Left renal cortex interstitium (tissue), 4 donors: Measurements from ENCODE around the gene GPR156. TPM values are rescaled to one million over a fixed set of nuclear protein-coding genes. Genes with fewer than 3 reads are reported as not detected.
"Not testable (repeated sequence)": the region's sequence is repeated elsewhere in the genome, so short reads cannot be mapped to it uniquely, and the experiment has no call there.

ENCODE experiments used
- DNase-seq, 4 donors: peaks; one replicate each; pipeline ENCODE4 v3.0.0-alpha.2; 2013; ENCODE audit warnings: low read depth in 4 of 4, low spot score in 2 of 4, missing footprints in 1 of 4
- polyA plus RNA-seq, 4 donors: library from polyadenylated mRNA; unstranded; fragments of 120-200 nt; gene quantifications; one replicate each; pipeline ENCODE4 v1.2.1, GENCODE V29; 2013; ENCODE audit not compliant: insufficient read length in 4 of 4

The GPR156 gene
- polyA plus RNA-seq, 4 donors: 2.6 to 3.1 (median 2.7) TPM

DNA sequence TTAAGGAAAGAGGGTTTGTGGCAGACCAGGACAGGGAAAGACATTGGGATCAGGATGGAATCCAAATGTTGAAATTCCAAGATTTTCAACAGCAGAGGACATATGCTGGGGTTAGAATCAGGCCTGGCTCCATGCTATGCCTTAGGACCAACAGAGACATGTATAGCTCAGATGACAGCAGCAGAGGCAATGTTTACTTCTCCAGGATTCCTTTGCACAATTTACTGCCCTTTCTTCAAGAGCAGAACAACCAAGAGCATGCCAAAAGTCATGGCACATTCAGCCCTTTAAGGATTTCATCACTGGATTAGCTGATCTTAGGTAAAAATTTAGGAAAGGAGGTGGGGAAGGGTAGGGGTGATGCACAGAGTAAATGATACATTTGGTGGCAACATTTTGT lies 121.2 kb downstream of the GPR156 start:
- no peak for DNase-seq

GRCh38 chr3:120163026-120163425 lies 122.0 kb downstream of the GPR156 start:
- no peak for DNase-seq

DNA sequence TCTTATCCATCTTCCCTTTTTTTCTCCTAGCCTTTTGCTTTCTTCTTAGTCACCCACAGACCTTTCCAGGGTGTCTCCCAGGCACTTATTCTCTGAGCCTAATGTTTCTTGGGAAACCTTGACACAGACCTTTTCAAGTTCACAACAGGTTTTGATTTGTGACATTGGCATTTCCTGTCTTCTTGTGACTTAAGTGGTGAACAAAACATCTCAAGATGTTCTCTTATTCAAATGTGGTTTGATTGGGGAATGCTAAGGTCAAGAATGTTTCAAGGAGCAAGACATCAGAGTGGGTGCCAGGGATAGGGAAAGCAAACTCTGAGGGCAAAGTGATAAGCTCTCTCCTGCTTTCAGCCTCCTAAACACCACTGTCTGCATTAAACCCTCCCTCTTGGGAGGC lies 122.6 kb downstream of the GPR156 start:
- DNase-seq: no peak

DNA sequence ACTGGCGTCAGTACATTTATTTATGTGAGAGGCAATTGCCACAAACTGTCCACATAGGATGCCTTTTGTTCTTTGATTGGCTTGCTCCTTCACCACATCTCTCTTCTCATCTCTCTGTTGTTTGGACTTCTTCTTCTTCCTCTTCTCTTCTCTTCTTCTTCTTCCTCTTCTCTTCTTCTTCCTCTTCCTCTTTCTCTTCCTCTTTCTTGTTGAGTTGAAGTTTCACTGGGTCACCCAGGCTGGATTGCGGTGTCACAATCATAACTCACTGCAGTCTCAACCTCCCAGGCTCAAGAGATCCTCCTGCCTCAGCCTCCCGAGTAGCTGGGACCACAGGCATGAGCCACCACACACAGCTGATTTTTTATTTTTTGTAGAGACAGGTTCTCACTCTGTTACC lies 123.1 kb downstream of the GPR156 start:
- no peak for DNase-seq

DNA sequence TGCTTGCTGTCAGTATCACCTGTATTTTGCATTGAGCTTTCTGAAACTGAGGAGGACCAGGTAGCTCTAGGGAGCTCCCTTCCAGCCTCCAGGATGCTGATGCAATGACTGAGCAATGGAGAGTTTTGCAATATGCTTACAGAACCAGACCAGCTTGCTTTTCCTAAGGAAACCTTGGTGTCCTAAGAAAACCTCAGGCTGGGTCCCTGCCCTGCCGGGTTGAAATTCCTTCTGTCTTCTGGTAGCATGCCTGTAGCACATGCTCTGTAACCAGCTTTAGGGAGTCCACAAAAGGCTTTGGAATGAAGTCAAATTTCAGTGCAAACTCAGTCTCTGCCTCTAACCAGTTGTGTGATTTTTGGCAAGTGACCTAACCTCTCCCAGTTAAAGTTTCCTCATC lies 125.0 kb downstream of the GPR156 start:
- no peak for DNase-seq

- no peak for DNase-seq
These were observed 127.3 kb downstream of the GPR156 start for GRCh38 chr3:120157681-120158080.

DNA sequence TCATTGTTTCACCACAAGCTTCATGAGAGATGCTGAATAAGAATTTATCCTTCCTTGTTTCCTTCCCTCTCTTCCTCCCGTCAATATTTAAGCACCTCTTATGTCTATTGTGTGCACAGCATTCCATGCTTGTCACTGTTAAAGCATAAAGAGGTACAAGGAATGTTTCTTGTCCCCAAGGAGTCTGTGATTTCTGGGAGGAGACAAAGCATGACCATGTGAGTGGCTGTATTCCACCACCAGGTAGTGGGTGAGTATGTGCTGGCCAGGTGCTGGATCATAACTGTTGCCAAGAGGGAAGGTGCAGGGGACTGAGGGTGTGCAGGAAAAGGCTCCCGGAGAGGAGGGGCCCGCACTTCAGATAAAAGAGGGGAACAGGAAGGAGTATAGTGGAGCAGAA lies 127.9 kb downstream of the GPR156 start:
- DNase-seq: no peak

DNA sequence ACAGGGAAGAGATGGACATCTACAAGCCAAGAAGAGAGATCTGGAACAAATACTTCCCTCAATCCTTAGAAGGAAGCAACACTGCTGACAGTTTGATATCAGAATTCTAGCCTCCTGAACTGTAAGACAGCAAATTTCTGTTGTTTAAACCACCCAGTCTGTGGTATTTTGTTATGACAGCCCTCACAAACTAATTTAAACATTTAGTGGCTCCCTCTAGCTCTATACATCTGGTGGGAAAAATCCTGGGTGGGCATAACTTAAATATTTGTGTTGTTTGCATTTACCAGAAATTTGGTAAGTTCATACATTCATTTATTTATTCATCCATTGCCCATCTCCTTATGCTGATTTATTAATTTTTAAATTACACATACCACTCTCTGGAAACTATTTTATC lies 128.3 kb downstream of the GPR156 start:
- no peak for DNase-seq

GRCh38 chr3:120155694-120156093 lies 129.3 kb downstream of the GPR156 start:
- DNase-seq: not testable (repeated sequence)

DNA sequence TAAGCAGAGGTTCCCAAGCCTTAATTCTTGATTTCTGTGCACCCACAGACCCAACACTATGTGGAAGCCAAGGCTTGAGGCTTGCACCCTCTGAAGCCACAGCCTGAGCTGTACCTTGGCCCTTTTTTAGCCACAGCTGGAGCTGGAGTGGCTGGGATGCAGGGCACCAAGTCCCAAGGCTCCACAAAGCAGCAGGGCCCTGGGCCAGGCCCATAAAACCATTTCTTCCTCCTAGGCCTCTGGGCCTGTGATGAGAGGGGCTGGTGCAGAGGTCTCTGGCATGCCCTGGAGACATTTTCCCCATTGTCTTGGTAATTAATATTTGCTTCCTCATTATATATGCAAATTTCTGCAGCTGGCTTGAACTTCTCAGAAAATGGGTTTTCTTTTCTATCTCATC lies 129.9 kb downstream of the GPR156 start:
- no peak for DNase-seq

DNA sequence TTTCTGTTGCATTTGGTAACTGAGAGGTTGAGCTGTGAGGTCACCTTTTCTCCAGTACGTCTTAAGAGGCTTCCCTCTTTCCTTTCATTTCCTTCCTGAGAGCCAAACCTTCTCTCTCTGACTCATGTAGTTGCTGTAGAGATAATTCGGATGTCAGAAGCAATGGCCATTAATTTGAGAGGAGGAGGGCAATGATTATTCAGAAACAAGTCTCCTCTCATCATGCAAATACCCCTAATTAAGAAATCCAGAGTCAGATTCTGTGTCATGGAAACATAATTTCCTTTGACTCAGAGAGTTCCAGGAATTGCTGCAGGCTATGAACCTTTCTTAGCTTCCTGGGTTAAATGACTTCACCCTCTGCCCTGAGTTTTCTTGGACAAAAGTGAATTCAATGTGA lies 131.7 kb downstream of the GPR156 start:
- no peak for DNase-seq

GRCh38 chr3:120151791-120152190 lies 133.2 kb downstream of the GPR156 start:
- DNase-seq: no peak

DNA sequence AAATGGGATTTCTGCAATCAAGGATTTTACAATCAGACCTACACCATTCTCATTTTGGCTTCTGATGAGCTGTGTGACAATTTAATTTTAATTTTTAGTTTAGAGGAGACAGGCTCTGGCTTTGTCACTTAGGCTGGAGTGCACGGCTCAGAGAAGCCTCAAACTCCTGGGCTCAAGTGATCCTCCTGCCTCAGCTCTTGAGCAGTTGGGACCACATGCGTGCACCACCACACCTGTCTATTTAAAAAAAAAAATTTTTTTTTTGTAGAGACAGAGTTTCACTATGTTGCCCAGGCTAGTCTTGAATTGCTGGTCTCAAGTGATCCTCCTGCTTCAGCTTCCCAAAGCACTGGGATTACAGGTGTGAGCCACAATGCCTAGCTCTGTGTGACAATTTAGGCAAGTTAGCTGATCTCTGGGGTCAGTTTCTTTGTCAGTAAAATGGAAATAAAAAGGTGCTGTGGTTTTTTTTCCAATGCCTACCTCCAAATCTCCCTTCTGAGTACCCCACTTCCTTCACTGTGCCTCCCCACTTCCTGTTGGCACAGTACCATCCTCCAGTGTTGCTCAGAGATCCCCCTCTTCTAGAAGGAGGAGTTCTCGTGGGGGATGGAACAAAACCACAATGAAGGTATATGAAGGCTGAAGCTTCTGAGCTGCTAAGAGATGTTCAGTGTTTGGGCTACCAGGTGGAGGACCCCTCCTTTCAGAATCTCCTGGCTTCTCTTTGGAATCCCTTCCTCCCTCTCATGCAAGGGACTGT lies 136.7 kb downstream of the GPR156 start:
- DNase-seq: no peak

DNA sequence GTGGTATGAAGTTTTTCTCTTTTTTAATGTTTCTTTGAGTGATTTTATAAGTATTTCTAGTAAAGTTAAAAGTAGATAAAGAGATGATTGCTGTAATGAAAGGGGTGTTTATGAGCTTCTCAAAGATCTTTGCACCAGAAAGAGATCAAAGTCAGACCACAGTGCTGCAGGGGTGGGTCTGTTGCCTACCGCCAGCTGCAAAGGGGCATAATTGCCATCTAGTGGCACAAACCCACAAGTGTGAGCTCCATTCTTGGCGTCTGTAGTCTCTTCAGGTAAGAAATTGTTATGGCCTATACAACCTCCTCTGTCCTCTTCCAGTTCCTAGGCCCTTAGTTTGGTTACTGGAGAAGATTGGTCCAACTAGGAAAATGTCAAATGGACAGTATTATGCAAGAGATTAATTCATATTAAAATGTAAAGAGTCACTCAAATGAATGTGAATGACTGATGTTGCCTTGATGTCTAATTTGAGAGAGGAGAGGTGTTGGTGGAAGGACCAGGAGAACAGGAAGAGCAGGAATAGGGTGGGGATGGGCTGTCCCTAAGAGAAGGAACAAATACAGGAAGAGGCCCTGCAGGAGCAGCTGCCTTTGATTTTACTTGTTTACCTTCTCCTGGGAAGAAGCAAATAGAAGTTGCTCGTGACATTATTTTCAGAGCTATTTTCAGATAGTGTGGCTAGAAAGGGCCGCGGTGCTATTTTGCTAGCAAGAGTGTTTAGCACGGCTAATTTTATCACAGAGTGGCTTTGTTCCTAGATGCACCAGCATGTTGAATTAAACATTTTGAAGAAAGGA lies 137.8 kb downstream of the GPR156 start:
- DNase-seq: no peak

DNA sequence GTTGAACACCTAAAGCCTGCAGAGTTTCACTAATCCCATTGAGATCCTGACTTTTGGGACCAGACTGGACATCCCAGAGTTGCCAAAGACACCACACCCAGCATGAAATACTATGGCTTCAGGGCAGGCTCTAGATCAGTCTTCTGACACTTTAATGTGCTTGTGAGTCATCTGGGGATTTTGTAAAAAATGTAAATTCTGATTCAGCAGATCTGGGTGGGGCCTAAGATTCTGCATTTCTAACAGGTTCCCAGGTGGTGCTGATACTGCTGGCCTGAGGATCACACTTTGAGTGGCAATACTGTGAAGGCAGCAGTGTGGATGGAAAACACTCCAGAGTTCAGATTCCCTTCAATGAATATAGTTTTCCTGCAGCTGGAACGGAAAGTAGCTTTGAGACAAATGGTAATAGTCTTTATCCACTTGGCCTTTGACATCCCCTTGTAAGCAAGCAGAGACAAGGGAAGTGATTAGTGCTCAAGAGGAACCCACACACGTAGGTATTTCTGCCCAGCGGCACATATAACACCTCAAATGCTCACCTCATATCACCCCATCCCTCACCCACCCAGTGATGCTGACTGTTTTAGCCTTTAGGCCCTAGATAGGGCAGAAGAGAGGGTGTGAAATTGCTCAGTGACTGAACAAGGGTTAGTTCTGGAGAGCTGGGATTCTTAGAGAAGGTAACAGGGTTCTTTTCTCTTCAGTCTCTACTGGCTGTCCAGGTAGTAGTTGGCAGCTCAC lies 139.3 kb downstream of the GPR156 start:
- DNase-seq: no peak

DNA sequence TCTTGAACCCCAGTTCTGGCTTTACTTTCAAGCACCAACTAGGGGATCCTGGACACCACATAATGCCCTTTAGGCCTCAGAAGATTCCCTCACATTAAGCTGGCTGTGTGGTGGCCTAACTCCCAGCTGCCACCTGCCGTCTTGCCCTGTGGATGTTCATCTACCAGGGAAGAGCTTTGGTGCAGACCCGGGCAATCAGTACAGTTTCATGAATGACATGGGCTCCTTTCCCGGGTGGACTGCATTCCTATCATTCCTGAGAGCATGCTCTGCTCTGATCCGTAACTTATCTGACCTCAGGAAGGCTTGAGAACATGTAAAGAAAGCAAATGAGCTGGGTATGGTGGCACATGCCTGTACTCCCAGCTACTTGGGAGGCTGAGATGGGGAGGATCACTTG lies 140.8 kb downstream of the GPR156 start:
- DNase-seq: peak in 1 of 4 donors; percentile 9

DNA sequence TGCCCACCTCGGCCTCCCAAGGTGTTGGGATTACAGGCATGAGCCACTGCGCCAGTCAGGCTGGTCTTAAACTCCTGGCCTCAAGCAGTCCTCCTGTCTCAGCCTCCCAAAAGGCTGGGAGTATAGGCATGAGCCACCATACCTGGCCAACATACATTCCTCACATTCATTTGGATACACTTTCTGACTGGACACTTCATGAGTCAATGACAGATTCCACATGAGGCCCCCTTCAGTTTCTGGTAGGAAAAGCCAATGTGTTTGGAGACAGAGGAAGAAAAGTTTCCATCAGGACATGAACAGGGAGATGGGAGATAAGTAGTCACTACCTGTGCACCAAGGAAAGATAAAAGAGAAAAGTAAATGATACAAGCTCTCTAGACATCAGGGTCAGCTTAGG lies 141.3 kb downstream of the GPR156 start:
- no peak for DNase-seq

DNA sequence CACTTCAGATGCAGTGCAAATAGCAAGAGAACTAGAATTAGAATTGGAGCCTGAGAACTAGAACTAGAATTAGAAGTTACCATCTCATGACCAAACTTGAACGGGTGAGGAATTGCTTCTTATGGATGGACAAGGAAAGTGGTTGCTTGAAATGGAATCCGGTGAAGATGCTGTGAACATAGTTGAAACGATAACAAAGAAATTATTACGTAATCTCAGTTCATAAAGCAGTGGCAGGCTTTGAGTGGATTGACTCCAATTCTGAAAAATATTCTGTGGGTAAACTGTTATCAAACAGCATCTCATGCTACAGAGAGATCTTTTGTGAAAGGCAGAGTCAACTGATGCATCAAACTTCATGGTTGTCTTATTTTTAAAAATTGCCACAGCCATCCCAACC lies 142.8 kb downstream of the GPR156 start:
- DNase-seq: no peak

- DNase-seq: no peak
These were observed 144.8 kb downstream of the GPR156 start for GRCh38 chr3:120140098-120140742.

- DNase-seq: no peak
These were observed 145.9 kb downstream of the GPR156 start for GRCh38 chr3:120139140-120139539.

- DNase-seq: no peak
These were observed 147.5 kb downstream of the GPR156 start for GRCh38 chr3:120137548-120137947.
